Gastrocnemius medialis (tissue), 4 donors: Measurements from ENCODE around the gene IGFALS. TPM values are rescaled to one million over a fixed set of nuclear protein-coding genes. Genes with fewer than 3 reads are reported as not detected.

Experiments used
- ATAC-seq, 2 donors: fragments of 150-250 bp; one replicate each; pipeline ENCODE4 v1.9.1; 2016
- DNase-seq, 2 donors: peaks; one replicate each; pipeline ENCODE4 v3.0.0-alpha.2; 2019
- H3K27ac ChIP-seq, 4 donors: fragments of 200-600 bp; sonication (generic); 1 replicate in 1 of 4; 2 replicates in 3 of 4; pipeline ENCODE4 v1.5.1; 2016 to 2018; ENCODE audit warnings: mild to moderate bottlenecking in 2 of 4, moderate library complexity in 1 of 4
- H3K27me3 ChIP-seq, 3 donors: fragments of 200-600 bp; sonication (generic) in 2 of 3; 1 replicate in 1 of 3; 2 replicates in 2 of 3; pipeline versions ENCODE4 v1.5.1 to v1.6.0; 2016 to 2019; ENCODE audit warnings: mild to moderate bottlenecking in 1 of 3, moderate library complexity in 1 of 3
- H3K36me3 ChIP-seq, 2 donors: fragments of 200-600 bp; sonication (generic) in 1 of 2; one replicate each; pipeline ENCODE4 v1.5.1; 2017 to 2018
- H3K4me1 ChIP-seq, 2 donors: fragments of 200-600 bp; sonication (generic) in 1 of 2; one replicate each; pipeline ENCODE4 v1.5.1; 2016 to 2017; ENCODE audit warnings: mild to moderate bottlenecking in 2 of 2
- H3K4me3 ChIP-seq, 4 donors: fragments of 200-600 bp; sonication (generic) in 3 of 4; 1 replicate in 1 of 4; 2 replicates in 3 of 4; pipeline ENCODE4 v1.5.1; 2016 to 2019; ENCODE audit warnings: mild to moderate bottlenecking in 2 of 4
- H3K9me3 ChIP-seq, 3 donors: fragments of 200-600 bp; sonication (generic) in 2 of 3; 1 replicate in 1 of 3; 2 replicates in 2 of 3; pipeline ENCODE4 v1.5.1; 2016 to 2019
- POLR2A ChIP-seq, 2 donors: fragments of 450-650 bp; IDR thresholded peaks; one replicate each; pipeline ENCODE4 v1.6.1; 2017; ENCODE audit warnings: antibody characterized with exemption in 2 of 2, mild to moderate bottlenecking in 2 of 2, moderate library complexity in 2 of 2
- in situ Hi-C, 4 donors: fragments of 200-750 bp; cut with MboI; loops; one replicate each; pipeline versions ENCODE4 v1.15.0 to v1.8.0; 2017; ENCODE audit warnings: low sequenced_read_pairs in 4 of 4
- intact Hi-C: fragments of 100-400 bp; cut with DNase I; formaldehyde crosslinking; loops from one replicate; pipeline ENCODE4 v1.15.1; 2023; ENCODE audit warnings: low total_unique reads
- total RNA-seq, 4 donors: library from RNA; depleted of rRNA; stranded (reverse); fragments of >200 nt; gene quantifications; one replicate each; pipeline versions ENCODE4 v1.1.0 to v1.2.3, GENCODE V29; 2016
- TF ChIP-seq, protein P1 (sequence below), 5 experiments: fragments of 450-650 bp in 3 of 5; fragments of 200-600 bp in 2 of 5; sonication (generic) in 2 of 5; IDR thresholded peaks in 4 of 5; conservative IDR thresholded peaks in 1 of 5; 1 replicate in 4 of 5; 2 replicates in 1 of 5; pipeline ENCODE4 v1.5.1; 2016 to 2019; ENCODE audit warnings: antibody characterized with exemption in 5 of 5, mild to moderate bottlenecking in 3 of 5, moderate library complexity in 3 of 5

Gene IGFALS
- total RNA-seq, 4 donors from 2014 or later = 0.20 to 0.22 TPM; not detected in 2

DNA sequence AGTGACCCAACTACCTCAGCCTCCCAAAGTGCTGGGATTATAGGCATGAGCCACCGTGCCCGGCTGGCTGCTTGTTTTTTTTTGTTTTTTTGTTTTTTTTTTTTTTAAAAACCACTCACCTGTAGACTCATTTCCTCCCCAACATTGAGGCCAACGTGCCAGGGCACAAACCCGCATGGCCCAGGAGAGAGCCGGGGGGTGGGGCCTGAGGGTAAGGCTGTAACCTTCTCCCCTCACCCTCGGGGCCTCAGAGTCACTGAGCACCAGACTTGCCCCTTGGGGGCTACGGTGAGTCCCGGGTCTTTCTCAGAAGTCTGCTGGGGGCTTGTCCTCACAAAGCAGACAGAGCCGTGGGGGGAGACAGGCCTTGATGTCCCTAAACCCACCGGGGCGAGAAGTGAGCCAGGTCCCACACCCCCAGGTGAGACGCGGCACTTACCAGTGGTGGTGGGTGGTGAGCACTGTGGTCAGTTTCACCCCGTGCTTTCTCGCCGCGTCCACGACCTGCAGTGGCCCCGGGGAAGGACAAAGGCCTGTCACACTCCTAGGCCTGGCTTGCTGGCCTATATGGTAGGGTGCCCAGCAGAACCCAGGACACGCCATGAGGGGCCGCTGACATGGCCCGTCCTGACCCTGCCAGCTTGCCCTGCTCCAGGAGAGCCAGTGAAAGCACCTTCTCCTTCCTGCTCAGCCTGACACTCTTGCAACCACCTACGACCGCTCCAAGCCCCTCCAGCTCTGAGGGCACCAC, 28.5 kb upstream of the IGFALS start:
- Histone ChIP-seq H3K4me1 (peaks cover 26 to 30% of the 10 kb centered on the region in 2 donors), H3K27ac (no peak overlapping the region), H3K9me3 (no peaks in the 10 kb centered on the region), H3K36me3 (peaks cover 0 to 47% of the 10 kb centered on the region in 2 donors), H3K27me3 (no peaks in the 10 kb centered on the region), H3K4me3 (no peak overlapping the region)
- in situ Hi-C loops (no loop called here), intact Hi-C loops (no loop called here)
- no peak for DNase-seq
- TF ChIP-seq, protein P1, sequence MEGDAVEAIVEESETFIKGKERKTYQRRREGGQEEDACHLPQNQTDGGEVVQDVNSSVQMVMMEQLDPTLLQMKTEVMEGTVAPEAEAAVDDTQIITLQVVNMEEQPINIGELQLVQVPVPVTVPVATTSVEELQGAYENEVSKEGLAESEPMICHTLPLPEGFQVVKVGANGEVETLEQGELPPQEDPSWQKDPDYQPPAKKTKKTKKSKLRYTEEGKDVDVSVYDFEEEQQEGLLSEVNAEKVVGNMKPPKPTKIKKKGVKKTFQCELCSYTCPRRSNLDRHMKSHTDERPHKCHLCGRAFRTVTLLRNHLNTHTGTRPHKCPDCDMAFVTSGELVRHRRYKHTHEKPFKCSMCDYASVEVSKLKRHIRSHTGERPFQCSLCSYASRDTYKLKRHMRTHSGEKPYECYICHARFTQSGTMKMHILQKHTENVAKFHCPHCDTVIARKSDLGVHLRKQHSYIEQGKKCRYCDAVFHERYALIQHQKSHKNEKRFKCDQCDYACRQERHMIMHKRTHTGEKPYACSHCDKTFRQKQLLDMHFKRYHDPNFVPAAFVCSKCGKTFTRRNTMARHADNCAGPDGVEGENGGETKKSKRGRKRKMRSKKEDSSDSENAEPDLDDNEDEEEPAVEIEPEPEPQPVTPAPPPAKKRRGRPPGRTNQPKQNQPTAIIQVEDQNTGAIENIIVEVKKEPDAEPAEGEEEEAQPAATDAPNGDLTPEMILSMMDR (IDR thresholded peaks at IDR 0.05 in 4 of 5, conservative IDR thresholded peaks at IDR 0.05 in 1 of 5) = no peak
- no peak for TF ChIP-seq POLR2A (IDR thresholded peaks at IDR 0.05)
- ATAC-seq = no peak

DNA sequence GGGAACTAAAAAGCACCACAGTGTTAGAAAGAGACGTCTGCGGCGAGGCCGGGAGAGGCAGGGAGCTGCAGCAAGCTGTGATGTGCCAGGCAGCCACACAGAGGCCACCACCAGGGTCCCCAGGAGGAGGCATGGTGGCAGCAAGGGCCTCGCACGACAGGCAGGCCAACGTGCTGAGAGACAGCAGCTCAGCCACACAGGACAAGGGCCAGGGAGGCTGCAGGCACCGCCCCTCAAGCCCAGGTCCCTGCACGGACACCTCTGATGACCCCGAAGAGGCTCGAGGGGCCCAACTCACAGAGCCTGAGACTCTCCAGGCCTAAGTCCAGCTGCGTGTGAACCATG, 27.4 kb upstream of the IGFALS start:
- Histone ChIP-seq H3K27ac (no peak overlapping the region), H3K36me3 (peaks cover 0 to 57% of the 10 kb centered on the region in 2 donors), H3K4me3 (no peak overlapping the region), H3K4me1 (peaks cover 26 to 29% of the 10 kb centered on the region in 2 donors), H3K27me3 (no peaks in the 10 kb centered on the region), H3K9me3 (no peaks in the 10 kb centered on the region)
- in situ Hi-C loops = no loop called here
- TF ChIP-seq, protein P1 (IDR thresholded peaks at IDR 0.05 in 4 of 5, conservative IDR thresholded peaks at IDR 0.05 in 1 of 5) = no peak
- intact Hi-C loops = no loop called here
- ATAC-seq = no peak
- DNase-seq = no peak

DNA sequence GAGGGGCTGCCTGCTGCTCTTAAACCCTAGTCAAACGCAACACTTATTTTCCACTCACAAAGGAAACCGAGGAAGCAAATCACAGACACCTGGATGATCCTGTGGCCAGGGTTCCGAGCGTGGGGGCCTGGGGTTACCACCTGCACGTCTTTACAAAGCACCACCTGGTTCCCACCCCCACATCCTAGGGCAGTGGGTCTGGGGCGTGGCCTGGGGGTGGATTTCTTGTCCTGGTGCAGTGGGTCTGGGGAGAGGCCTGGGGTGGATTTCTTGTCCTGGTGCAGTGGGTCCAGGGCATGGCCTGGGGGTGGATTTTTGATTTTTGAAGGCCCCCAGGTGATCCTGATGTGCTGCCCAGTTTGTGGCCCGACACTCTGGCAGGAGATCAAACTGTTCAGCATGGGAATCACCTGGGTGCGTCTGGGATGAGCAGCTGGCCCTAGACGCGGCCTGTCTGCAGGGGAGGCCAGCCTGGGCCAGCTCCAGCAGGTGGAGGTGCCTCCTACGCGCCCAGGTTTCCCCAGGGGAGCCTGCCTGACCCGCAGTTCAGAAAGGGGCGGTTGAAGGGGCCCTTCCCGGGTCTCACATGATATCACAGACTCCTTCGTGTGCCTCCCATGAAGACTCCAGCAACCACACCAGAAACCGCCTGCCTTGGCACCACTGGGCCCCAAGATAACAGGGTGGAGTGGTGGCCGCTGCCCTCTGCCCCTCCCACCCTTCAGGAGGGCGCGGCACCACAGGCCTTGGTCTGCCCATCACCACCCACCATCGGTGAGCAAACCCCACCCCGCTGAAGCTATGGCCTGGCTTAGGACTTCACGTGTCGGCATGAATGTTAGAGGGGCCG, 26.8 kb upstream of the IGFALS start:
- TF ChIP-seq POLR2A (IDR thresholded peaks at IDR 0.05) = no peak
- TF ChIP-seq, protein P1 (IDR thresholded peaks at IDR 0.05 in 4 of 5, conservative IDR thresholded peaks at IDR 0.05 in 1 of 5) = no peak
- intact Hi-C loops = no loop called here
- peaks cover 20 to 23% of the 10 kb centered on the region in 2 donors for H3K4me1 ChIP-seq
- H3K9me3 ChIP-seq = no peaks in the 10 kb centered on the region
- in situ Hi-C loops = no loop called here
- DNase-seq (no peak), ATAC-seq (no peak)
- H3K27me3 ChIP-seq = no peaks in the 10 kb centered on the region
- no peak overlapping the region for H3K27ac ChIP-seq
- no peak overlapping the region for H3K4me3 ChIP-seq
- H3K36me3 ChIP-seq = peaks cover 0 to 57% of the 10 kb centered on the region in 2 donors

DNA sequence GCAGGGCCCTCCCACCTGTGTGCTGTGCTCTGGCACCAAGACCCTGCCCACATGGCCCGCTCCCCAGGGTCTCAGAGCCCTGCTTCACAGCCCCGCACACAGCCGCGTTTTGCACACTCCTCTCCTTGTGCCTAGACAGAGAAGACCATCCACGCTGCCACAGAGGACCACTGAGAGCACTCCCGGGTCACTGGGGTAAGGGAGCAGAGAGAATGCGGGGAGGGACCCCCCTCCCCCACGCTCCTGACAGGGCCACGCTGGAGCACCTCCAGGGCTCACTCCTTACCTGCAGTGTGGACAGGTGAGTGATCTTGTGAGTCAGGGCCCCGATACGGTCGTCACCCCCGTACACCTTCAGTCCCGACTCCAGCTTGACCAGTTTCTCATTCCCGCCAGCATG, 26.1 kb upstream of the IGFALS start:
- intact Hi-C loops = no loop called here
- ATAC-seq = no peak
- H3K4me3 ChIP-seq = no peak overlapping the region
- H3K27me3 ChIP-seq = no peaks in the 10 kb centered on the region
- no peak for DNase-seq
- H3K4me1 ChIP-seq = peaks cover 13 to 16% of the 10 kb centered on the region in 2 donors
- TF ChIP-seq, protein P1 (IDR thresholded peaks at IDR 0.05 in 4 of 5, conservative IDR thresholded peaks at IDR 0.05 in 1 of 5) = no peak
- no peak for TF ChIP-seq POLR2A (IDR thresholded peaks at IDR 0.05)
- peaks cover 0 to 57% of the 10 kb centered on the region in 2 donors for H3K36me3 ChIP-seq
- no peaks in the 10 kb centered on the region for H3K9me3 ChIP-seq
- in situ Hi-C loops = no loop called here
- no peak overlapping the region for H3K27ac ChIP-seq
